Measurements from ENCODE around the gene CALR.
"Not testable (repeated sequence)": the region's sequence is repeated elsewhere in the genome, so short reads cannot be mapped to it uniquely, and the experiment has no call there.

The CALR gene

GRCh38 chr19:12937927-12938778, at the start of gene CALR:
Gene CALR (plus strand): TSS chr19:12938609. CDS start chr19:12938680, 71 bp downstream.
- peak; percentile 92 to 99 (median 96) for DNase-seq (ENCODE audit: low read depth in 4 of 4, low spot score in 1 of 4)

DNA sequence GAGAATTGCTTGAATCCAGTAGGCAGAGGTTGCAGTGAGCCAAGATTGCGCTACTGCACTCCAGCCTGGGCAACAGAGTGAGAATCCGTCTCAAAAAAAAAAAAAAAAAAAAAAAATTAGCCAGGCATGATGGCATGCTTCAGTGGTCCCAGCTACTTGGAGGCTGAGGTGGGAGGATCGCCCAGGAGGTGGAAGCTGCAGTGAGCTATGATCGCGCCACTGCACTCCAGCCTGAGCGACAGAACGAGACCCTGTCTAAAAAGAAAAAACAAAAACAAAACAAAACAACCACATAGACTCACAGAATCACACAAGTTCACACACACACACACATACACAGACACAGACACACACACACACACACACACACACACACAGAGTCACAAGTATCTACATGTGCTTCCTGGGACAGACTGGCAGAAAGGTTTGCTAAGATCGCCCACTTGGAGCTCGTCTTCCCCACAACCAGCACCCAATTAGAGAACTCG, 48.1 kb upstream of the CALR start:
- DNase-seq (ENCODE audit: low read depth in 4 of 4, low spot score in 1 of 4), result not testable (repeated sequence)

DNA sequence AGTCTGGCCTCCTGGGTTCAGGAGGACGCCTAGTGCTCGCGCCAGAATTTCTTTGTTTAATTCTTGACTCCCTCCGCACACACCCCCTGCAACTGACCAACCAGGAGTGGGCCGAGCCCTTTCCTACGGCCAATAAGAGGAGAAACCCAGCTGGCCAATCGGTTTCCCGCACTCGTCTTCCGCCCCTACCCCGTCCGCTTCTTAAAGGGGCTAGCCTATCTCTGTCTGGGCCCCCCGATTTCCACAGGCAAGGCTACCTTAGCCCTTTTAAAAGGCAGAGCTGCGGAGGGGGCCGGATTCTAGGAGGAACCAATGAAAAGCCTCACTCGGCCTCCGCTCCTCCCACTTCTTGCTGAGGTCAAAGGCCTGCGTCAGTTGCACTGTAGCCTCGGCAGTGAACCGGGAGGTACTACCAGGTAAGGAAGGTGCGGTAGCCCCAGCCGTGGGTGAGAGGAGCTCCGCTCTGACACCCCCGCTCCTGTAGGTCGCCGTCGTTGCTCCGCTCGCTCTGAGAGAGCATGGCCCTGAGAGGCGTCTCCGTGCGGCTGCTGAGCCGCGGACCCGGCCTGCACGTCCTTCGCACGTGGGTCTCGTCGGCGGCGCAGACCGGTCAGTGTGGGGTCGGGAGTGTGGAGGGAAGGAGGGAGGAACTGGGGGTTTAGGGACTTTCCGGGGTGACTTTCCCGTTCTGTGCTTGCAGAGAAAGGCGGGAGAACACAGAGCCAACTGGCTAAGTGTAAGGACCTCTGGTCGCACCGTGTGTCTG, 47.4 kb upstream of the CALR start, which contains the start of gene GCDH:
TSS of gene GCDH (plus strand) at position 374 of the 766 bp plus-strand sequence. CDS start at position 519, 145 bp downstream.
- DNase-seq (ENCODE audit: low read depth in 4 of 4, low spot score in 1 of 4), result peak; percentile 78 to 96 (median 90)

DNA sequence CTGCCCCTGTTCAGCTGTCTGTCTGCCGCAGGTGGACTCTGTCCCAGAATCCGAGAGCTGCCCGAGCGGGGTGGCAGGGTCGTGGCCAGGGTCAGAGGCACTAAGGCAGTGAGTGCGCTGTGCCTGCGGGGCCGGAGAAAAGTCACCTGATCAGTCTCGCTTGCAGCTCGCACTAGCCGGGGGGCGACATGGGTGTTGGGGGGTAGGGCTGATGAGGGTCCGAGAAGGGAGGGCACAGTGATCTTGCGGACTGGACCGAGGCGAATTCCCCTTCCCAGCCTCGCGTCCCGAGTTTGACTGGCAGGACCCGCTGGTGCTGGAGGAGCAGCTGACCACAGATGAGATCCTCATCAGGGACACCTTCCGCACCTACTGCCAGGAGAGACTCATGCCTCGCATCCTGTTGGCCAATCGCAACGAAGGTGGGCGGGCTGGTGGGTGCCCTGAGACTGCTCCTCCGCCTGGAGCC, 46.8 kb upstream of the CALR start:
- DNase-seq (ENCODE audit: low read depth in 4 of 4, low spot score in 1 of 4), result no peak

DNA sequence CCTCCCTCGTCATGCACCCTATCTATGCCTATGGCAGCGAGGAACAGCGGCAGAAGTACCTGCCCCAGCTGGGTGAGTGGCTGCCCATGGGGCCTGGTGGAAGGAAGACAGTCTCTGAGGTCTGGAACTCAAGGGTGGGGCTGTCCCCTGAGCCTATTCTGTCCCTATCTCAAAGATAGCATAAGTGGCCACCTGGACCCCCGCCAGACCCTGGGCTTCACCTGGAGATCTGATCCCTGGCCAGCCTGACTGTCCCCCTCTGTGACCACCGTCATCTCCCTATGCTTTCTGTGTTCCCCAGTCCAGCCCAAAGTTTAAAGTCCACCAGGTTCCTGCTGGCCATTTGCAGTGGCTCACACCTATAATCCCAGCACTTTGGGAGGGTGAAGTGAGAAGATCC, 44.8 kb upstream of the CALR start:
- DNase-seq (ENCODE audit: low read depth in 4 of 4, low spot score in 1 of 4), result no peak

- DNase-seq (ENCODE audit: low read depth in 4 of 4, low spot score in 1 of 4), result no peak
Measured at GRCh38 chr19:12896460-12896859, 41.9 kb upstream of the CALR start.

DNA sequence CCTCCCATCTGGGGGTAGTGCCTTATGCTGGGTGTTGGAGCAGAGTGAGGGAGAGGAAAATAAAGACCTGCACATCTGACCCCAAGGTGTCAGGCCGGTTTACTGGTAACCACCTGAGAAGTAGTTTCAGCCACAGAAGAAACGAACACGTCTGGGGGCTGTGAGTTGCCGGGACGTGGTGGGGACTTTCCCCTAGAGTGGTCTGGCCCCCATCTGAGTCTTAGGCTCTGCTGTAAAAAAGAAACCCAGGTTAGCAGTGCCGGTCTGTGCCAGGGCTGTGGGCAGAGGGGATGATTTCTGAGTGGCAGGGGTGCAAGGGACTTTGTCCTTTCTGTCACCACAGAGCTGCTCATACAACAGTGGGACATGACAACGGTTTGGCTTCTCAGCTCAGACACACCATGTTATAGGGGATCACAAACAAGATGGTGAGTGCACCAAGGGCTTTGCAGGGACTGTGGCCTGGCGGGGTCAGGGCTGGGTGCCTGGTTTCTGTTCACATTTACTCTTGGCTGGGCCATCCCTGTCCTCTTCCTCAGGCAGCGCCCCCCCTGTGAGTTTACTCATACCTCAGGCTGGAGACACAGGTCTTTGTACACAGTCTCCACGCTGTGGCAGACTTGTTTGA, 38.4 kb upstream of the CALR start:
- DNase-seq (ENCODE audit: low read depth in 4 of 4, low spot score in 1 of 4), result no peak

DNA sequence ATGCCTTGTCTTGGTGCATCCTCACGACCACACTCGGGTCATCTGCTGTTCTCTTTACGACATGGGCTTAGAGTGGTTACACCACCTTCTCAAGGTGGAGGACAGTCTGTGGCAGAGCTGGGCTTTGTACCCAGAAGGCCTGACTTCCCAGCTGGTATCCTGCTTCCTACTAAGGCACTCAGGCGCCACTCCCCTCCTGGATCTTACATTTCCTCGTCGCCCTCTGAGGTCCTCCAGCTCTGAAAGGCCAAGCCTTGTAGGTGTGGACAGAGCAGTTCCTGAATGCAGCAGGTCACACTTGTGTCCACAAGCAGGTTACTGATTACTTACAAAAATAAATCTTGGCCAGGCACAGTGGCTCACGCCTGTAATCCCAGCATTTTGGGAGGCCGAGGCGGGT, 31.2 kb upstream of the CALR start:
- DNase-seq (ENCODE audit: low read depth in 4 of 4, low spot score in 1 of 4), result no peak

DNA sequence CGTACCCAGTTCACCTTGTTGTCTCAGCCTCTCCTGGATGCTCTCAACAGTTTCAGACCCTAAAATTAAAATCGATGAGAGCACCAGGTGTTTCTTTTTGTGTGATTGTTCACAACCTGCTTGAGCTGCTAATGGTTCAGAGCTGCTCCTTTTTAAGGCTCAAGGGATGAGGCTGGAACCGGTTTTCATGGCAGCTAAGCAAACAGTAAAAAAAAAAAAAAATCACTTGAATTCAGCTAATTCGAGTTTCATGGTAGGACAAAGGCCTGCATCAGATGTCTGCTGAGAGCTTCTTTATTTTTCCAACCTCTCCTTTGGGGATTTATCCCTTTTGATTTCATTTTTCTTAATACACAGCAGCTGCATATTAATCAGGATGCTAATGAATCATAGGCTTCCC, 25.8 kb upstream of the CALR start:
- no peak for DNase-seq (ENCODE audit: low read depth in 4 of 4, low spot score in 1 of 4)

DNA sequence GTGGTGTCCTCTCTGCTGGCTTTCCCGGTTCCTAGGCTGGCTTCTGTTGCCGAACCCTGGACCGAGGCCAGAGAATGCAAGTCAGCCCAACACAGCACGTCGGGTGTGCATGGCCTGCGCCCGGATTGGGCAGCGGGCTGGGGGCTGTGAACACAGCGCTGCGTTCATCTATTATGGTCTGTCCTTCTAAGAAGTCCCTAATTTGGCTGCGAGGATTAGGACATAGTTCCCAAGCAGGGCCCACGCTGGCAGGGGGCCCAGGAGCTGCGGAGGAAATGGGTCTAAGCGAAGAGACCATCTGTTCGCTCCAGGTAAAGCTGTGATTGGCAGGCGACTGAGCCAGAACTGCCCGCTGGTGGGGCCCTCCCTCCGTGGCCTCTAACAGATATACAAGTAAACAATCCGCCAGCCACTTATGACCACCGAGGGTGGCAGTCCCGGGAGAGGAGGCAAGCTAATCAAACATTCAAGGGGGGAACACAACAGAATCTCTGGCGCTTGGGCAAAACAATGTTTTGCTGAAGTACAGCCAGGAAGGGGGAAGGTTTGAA, 25.3 kb upstream of the CALR start:
- DNase-seq (ENCODE audit: low read depth in 4 of 4, low spot score in 1 of 4), result no peak

DNA sequence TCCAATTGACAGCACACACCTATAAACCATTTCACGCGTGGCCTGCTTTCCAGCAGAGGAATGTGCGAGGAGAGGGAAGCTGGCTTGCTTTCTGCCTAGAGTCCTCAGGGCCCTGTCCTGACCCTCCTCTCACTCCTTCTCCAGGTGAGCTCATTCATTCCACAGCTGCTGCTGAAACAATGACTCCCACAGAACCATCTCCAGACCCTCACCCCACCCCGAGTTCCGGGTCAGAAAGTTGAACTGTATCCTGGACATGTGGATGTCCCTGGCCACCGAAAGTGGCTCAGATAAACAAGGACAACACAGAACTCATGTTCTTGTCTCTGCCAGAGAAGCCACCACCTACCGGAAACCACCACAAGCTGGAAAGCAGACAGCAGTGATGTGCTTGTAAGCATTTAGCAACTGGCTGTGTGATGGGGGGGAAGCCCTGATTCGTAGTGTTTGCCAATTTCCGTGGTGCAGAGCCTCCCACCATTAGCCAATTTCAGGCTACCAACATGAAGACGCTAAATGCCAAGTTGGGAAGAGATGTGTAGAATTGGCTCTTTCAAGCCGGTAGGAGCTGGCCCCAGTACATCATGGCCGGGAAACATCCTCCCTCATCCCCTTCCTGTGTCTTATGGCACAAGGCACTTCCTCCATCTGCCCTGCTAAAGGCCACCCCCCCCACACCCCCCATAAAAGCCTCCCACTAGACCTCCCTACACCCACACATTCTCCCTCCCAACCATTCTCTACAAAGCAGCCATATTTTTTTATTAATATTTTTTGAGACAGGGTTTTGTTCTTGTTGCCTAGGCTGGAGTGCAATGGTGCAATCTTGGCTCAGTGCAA, 24.3 kb upstream of the CALR start:
- peak in 1 of 4 experiments; percentile 18 for DNase-seq (ENCODE audit: low read depth in 4 of 4, low spot score in 1 of 4)

DNA sequence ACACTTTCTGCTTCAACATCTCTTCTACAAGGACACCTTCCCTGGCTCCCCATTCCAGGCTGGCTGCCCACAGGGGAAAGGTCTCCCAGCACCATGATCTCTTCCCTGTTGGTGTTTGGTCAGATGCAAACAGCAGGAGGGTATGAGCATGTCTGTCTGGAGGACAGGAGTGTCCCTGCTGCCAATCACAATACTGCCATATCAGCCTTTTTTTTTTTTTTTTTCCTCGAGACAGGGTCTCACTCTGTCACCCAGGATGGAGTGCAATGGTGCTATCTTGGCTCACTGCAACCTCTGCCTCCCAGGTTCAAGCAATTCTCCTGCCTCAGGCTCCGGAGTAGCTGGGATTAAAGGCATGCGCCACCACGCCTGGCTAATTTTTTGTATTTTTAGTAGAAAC, 22.5 kb upstream of the CALR start:
- not testable (repeated sequence) for DNase-seq (ENCODE audit: low read depth in 4 of 4, low spot score in 1 of 4)

DNA sequence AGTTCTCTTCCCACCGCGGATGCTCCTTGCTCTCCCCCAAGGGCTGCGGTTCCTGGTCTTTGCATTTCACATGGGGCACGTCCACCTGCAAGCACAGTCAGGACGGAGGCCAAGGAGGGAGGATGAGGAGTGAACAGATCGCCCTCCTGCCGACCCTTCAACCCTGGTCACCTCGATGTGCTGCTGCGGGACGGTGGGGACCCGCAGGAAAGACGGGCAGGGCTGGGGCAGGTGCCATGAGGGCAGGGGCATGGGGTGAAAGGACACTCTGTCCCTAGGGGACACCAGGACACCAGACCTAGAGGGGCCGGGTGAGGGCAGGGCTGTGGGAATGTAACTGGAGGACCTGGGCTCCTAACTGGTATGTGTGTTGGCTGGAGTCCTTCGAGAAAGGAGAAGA, 20.2 kb upstream of the CALR start:
- no peak for DNase-seq (ENCODE audit: low read depth in 4 of 4, low spot score in 1 of 4)

DNA sequence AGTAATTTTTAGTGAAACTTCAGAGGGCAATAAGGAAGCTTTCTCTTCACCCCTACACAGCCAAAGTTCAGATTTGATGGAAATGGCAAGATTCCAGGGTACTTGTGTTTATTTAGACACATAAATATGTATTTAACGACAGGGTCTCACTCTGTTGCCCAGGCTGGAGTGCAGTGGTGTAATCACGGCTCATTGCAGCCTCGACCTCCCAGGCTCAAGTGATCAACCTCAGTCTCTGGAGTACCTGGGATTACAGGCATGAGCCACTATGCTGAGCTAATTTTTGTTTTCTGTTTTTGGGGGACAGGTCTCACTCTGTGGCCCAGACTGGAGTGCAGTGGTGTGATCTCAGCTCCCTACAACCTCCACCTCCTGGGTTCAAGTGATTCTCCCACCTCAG, 17.4 kb upstream of the CALR start:
- DNase-seq (ENCODE audit: low read depth in 4 of 4, low spot score in 1 of 4), result no peak

GRCh38 chr19:12922959-12923358, 15.4 kb upstream of the CALR start:
- DNase-seq (ENCODE audit: low read depth in 4 of 4, low spot score in 1 of 4), result no peak

DNA sequence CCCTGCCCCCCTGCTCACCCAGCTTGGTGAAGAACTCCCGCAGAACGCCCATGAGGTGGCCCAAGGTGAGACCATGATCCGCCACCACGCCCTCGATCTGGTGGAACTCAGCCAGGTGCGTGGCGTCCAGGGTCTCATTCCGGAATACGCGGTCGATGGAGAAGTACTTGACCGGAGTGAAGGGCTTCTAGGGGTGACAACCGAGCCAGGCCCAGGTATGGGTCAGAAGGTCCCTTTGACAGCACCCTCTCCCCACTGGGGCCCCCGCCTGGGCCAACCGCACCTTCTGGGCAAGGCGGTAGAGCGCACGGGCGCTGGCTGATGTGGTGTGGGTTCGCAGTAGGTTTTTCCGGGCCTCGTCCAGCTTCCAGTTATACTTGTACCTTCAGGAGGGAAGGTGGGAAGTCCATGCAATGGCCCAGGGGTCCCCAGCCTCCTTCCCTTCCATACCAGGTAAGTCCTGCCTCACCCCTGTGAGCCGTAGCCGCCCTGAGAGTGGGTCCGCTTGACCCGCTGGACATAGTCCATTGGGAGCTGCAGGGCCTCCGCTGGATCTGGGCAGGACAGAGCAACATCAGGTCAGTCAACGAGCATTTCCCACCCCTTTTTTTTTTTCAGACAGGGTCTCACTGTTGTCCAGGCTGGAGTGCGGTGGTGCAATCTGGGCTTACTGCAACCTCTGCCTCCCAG, 13.6 kb upstream of the CALR start:
- DNase-seq (ENCODE audit: low read depth in 4 of 4, low spot score in 1 of 4), result no peak

- DNase-seq (ENCODE audit: low read depth in 4 of 4, low spot score in 1 of 4), result no peak
Measured at GRCh38 chr19:12930002-12930645, 8.3 kb upstream of the CALR start.

DNA sequence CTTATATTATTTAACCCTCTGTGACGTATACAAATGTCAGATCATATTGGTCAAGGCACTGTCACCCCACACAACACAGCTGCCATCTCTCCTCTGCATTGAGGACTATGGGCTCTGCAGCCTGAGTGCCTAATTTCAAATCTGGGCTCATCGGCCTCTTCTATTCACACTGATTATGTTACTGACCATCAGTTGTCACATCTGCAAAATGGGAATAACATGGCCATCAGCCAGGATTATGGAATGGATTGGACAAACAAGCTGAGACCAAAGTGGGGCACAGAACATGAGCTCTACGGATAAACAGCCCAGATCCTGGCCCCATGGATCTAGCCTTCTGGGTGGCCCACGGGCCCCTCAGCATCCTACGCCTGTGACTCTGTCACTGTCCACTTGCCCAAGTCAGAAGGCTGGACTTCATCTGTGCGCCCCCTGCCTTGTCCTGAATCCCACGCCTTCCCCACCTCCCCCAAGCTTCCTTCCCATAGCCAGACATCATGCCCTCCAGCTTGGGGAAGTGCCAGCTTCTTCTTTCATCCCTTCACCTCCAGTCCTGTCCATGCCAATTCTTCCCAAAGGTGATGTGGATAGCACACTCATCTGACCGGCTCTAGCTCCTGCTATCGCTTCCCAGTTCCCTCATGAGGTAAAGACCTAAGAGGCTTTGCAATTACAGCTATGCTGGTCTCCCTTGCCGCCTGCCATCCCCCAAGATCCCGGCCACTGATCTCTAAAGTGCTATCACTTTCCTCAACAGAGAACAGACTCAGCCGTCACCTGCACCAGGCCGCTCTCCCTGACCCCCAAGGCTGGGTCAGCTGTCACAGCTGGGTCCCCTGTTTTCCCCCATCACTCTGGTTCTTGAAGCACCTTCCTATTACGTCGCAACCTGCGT, 5.8 kb upstream of the CALR start:
- no peak for DNase-seq (ENCODE audit: low read depth in 4 of 4, low spot score in 1 of 4)

Data from stimulated activated CD4-positive, alpha-beta T cell treated with anti-CD3 and anti-CD28 coated beads, Interleukin-1b, Interleukin-23, amount 100 ng/mL, for 24 hours (primary cell).